T follicular helper cell (primary cell): ENCODE results near the gene SLIT3.

Experiments used
- DNase-seq: peaks from one replicate; pipeline ENCODE4 v3.0.0-alpha.2; 2020; ENCODE audit warnings: low read depth

SLIT3 gene

GRCh38 chr5:168796593-168797580 lies 504.1 kb downstream of the SLIT3 start:
- DNase-seq = no peak

DNA sequence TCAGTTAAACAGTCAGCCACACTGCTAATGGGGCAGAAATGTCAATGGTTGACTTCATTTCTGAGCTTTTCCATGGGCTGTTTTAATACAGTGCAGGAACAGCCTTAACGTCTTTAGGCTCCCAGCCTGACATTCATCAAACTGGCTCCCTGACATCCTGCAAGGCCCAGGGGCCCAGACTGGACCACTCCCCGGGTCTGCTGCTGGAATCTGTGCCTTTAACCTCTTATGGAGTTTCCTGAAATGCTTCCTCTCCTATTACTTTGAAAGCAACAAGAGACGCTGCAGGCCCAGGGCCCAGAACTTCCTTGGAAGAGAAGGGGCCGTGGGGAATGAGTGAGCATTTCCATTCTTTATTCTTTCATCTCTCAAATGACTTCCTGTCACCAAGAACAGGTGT lies 504.9 kb downstream of the SLIT3 start:
- no peak for DNase-seq

DNA sequence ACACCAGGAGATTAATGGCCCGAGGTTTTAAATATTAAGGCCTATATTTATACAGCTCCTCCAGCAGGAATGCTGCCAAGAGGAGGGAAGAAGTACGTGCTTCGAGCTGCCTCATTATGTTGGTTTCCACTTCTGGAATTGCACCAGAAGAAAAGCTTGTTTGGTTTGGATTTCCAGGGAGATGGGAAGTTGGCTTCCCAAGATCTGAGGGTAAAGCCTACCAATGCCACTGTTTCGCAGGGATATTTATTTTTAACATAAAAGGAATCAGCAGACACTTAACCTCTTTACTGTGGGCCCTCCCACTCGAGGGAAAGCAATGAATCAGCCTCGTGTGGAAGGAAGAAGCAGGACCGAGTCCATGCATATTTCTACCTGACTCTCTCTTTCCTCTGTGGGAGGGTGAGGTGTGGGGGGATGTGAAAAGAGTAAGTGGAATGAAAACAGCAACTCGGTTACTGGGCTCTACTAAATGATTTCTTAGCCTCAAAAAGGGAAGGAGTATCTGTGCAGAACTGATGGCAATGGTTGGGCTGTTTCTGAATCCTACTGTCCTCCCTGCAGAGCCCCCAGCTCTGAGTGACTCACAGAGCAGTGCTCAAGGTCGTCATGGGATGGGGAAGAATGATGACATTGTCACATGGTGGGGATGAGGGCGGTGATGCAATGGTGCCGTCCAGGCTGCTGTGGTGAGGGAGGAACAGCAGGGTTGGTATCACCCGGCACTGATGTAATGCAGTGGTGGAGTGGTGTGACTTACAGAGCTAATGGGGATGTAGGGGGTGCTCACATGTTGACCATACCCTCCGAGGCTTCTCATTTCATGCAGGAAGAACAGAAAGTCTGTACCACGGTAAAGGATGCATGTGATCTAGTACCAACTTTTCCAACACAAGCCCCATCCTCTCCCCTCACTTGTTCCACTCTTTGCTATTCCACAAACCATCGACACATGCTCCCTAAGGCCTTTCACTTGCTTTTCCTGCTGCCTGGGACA lies 506.8 kb downstream of the SLIT3 start:
- DNase-seq = no peak

GRCh38 chr5:168792678-168793077 lies 508.3 kb downstream of the SLIT3 start:
- DNase-seq = no peak

- DNase-seq = no peak
Measured at GRCh38 chr5:168790671-168791250, 510.2 kb downstream of the SLIT3 start.

GRCh38 chr5:168790002-168790635 lies 510.8 kb downstream of the SLIT3 start:
- no peak for DNase-seq

DNA sequence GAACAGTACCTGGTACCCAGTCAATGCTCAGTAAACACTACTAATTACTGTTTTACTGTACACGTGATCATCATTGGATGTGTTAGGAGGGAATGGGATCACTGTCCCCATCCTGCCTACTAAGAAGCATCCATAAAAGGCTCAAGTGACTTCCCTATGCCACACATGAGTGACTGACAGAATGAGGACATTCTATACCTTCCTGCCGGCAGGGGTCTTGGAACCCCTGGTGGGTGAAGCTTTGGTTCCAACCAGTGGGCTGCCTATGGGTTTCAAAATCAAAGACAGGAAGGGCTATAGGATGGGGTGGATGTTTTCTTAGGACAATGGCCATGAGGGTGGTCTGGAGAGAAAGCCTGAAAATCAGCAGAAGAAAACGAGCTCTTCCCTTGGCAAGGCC lies 512.2 kb downstream of the SLIT3 start:
- no peak for DNase-seq

- no peak for DNase-seq
Measured at GRCh38 chr5:168788107-168788506, 512.8 kb downstream of the SLIT3 start.

DNA sequence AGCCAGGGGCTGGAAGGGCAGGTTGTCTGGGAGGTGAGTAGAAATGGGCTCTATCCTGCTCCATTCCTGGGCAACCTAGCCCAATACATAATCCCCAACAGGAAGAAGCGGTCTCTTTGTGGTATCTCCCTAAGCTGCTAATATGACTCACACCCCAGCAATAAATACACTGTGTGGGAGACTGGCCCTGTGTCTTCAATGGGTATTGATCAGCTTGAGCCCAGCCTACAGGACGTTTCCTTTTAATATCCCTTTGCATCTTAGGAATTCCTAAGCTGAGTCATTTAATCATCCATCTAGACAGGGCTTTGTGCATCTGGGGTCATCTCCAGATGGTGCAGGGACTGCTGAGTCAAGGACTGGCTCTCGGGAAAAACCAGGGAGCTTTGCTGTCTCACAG lies 514.8 kb downstream of the SLIT3 start:
- no peak for DNase-seq

DNA sequence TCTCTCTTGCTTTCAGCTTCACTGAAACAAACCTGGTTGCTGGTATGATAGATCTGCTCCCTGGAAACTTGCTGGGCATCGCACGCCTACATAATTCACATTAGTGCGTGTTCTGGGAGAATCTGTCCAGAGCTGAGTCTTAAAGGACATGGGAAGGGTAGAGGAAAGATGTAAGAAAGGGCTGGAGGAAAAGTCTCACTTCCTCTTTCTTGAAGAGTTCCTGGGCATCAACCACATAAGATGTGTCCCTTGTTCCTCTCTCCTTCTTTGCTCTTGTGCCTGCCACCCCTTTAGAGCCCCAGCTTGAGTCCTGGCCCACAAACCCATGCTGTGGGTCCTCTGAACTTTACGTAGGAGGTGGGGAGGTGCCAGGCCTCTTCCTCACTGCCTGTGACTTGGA lies 516.5 kb downstream of the SLIT3 start:
- DNase-seq = no peak

- DNase-seq = no peak
Measured at GRCh38 chr5:168781941-168782571, 518.9 kb downstream of the SLIT3 start.

DNA sequence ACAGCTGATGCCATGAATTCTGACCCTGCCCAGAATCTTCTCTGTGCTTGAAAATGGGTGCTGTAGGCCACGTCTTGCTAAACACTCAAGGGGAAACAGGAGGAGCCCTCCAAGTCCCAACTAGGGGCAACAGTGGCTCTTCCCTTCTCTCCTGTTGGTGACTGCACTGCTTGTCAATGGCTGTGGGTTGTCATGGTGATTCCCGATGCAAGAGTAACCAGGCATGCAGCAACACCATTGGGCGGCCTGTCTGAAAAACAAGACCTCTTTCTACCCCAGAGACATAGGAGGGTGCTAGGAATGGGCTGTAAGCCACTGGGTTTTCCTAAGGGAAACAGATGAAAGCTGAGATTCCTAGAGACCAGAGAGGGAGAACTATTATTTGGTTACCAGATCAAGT lies 520.1 kb downstream of the SLIT3 start:
- no peak for DNase-seq

DNA sequence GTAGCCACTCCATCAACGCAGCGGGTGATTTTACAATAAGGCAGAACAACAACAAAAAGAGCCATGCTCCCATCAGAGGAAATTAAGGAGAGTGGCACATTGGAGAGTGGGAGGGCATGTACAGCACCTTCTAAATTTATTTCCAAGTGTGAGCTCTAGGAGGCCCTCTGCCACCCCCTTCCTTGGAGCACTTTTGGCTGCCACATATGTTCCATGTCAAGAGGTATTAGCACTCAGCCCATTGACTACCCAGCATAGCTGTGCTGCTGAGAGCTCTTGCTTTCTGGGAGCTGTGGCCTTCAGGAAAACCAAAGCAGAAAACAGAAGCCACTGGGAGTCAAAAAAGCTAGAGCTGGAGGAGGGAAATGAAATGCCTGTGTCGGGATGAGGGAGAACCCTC lies 521.6 kb downstream of the SLIT3 start:
- DNase-seq = no peak

- DNase-seq = no peak
Measured at GRCh38 chr5:168778536-168778935, 522.4 kb downstream of the SLIT3 start.

GRCh38 chr5:168777651-168778050 lies 523.3 kb downstream of the SLIT3 start:
- DNase-seq = no peak

- DNase-seq = no peak
Measured at GRCh38 chr5:168776070-168776469, 524.9 kb downstream of the SLIT3 start.

- no peak for DNase-seq
Measured at GRCh38 chr5:168773226-168773625, 527.7 kb downstream of the SLIT3 start.

DNA sequence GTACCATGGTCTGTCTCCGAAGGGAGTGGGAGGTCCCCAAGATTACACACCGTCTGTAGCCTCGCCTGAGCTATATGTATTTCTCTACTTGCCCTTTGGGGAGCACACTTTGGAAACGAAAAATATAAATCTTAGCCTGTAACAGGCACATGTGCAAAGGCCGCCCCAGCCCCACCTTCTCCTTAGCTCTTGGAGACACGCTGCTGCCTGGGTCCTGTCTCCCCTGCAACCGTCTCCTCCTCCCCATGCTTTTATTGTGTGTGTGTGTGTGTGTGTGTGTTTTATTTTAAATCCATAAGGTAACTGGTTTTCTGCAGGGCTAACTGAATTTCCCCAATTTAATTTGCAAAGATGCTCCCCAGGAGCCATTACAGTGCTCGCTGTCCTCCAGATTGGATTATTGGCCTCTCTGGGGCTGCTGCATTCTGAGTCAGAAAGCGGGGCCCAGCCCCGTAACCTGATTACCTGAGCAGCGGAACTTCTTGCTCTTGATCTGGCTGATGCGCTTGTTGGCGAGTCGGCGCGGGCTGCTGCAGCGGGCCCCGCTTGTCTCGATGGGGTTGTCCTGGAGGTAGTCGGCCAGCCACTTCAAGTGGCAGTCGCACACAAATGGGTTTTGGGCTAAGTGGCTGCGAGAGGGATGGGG lies 528.5 kb downstream of the SLIT3 start:
- DNase-seq = no peak

DNA sequence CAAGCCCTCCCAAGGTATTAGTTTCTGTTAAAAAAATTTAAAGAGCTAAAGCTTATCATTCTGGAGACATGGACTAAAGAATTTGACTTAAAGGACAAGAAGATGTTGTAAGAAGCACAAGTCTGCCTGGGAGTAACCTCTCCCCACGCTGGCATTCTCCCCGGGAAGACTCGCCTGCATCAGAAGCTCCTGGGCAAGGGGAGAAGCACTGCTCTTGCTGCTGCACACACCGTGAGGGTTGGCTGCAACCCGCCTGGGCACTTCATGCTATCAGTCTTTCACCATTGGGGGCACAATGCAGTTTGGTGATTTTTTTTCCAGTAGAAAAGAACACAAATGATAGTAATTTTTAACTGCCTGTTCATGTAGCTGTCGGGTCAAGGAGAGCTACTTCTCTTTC lies 529.3 kb downstream of the SLIT3 start:
- DNase-seq = no peak

DNA sequence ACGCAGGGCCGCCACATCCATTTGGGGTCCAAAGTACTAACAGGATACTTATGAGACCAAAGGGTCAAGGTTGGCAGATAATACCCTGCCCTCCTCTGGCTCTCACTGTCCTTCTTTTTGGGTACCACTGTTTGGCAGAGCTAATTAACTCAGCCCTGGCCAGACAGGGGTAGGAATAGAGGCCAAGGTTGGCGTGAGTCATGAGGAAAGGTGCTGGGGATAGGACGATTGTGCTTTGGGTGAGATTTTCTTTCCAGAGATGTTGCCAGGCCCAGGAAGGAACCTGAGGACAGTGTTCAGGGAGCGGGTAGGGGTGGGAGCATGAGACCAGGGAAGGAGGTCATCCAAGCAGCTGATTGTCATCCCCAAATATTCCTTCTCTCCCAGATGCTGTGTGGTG lies 529.9 kb downstream of the SLIT3 start:
- no peak for DNase-seq

DNA sequence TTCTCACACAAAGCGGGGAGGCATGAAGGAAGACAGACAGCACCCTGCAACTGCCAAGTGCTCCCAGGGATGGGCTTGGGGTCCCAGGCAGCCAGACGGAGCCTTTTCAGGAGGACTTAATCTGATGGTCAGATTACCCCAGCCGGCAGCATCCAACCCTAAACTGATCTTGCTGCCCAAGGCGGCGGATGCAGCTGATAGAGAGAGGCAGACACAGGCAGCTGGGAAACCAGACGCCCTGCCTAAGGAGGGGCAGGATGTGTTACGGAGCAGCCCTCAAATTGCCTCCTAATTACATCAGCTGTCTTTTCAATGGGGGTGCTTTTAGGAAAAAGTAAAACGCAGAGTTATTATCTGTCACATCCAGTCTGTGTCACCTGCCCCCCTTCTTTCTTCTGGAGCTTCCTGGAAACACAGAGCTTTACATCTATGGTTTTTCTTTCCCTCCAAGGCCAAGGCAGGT lies 530.9 kb downstream of the SLIT3 start:
- no peak for DNase-seq
